GM18507 (cell line): Measurements from ENCODE around the gene HDAC9.

Source experiments
- DNase-seq: peaks from one replicate; pipeline ENCODE4 v3.0.0; 2011; ENCODE audit warnings: low read depth; ENCODE audit not compliant: insufficient read length; ENCODE audit errors: extremely low spot score
- FAIRE-seq: peaks from 2 replicates; lab custom pipeline; 2011; peaks lifted over from hg19 to GRCh38; lab: Jason Lieb, UNC

Gene HDAC9

GRCh38 chr7:18846765-18847215, 351.2 kb downstream of the HDAC9 start:
- FAIRE-seq: no peak
- DNase-seq: no peak

GRCh38 chr7:18849130-18849529, 353.6 kb downstream of the HDAC9 start:
- DNase-seq: no peak
- FAIRE-seq: no peak

GRCh38 chr7:18855796-18856195, 360.2 kb downstream of the HDAC9 start:
- no peak for FAIRE-seq

GRCh38 chr7:18858232-18858631, 362.7 kb downstream of the HDAC9 start:
- FAIRE-seq (no peak), DNase-seq (no peak)

More at GRCh38 chr7:18855796-18856195, 360.2 kb downstream of the HDAC9 start:
- no peak for DNase-seq

- FAIRE-seq (no peak), DNase-seq (no peak)
Observed at GRCh38 chr7:18859318-18859717, 363.8 kb downstream of the HDAC9 start.

- DNase-seq: no peak
- no peak for FAIRE-seq
Observed at GRCh38 chr7:18860221-18860620, 364.7 kb downstream of the HDAC9 start.

GRCh38 chr7:18861514-18862118, 366.1 kb downstream of the HDAC9 start:
- no peak for FAIRE-seq
- DNase-seq: no peak

- FAIRE-seq (no peak), DNase-seq (no peak)
Observed at GRCh38 chr7:18864967-18865366, 369.4 kb downstream of the HDAC9 start.

GRCh38 chr7:18866359-18867036, 370.9 kb downstream of the HDAC9 start:
- DNase-seq: no peak
- FAIRE-seq: no peak

GRCh38 chr7:18872344-18872743, 376.8 kb downstream of the HDAC9 start:
- no peak for DNase-seq
- FAIRE-seq: no peak

GRCh38 chr7:18873734-18874336, 378.3 kb downstream of the HDAC9 start:
- FAIRE-seq: no peak
- DNase-seq: no peak

- DNase-seq: no peak
- no peak for FAIRE-seq
Observed at GRCh38 chr7:18874880-18875279, 379.3 kb downstream of the HDAC9 start.

- FAIRE-seq: no peak
- DNase-seq: no peak
Observed at GRCh38 chr7:18877874-18878273, 382.3 kb downstream of the HDAC9 start.

- FAIRE-seq (no peak), DNase-seq (no peak)
Observed at GRCh38 chr7:18886832-18887231, 391.3 kb downstream of the HDAC9 start.

- DNase-seq: no peak
- FAIRE-seq: no peak
Observed at GRCh38 chr7:18889436-18889835, 393.9 kb downstream of the HDAC9 start.

GRCh38 chr7:18890134-18890533, 394.6 kb downstream of the HDAC9 start:
- no peak for DNase-seq
- no peak for FAIRE-seq

GRCh38 chr7:18890885-18891621, 395.5 kb downstream of the HDAC9 start:
- DNase-seq (no peak), FAIRE-seq (no peak)

- no peak for DNase-seq
- no peak for FAIRE-seq
Observed at GRCh38 chr7:18893156-18893555, 397.6 kb downstream of the HDAC9 start.

- FAIRE-seq (no peak), DNase-seq (no peak)
Observed at GRCh38 chr7:18894155-18894554, 398.6 kb downstream of the HDAC9 start.

- DNase-seq (no peak), FAIRE-seq (no peak)
Observed at GRCh38 chr7:18895456-18895855, 399.9 kb downstream of the HDAC9 start.
